MV-4-11 (cell line): ENCODE results near the gene VWF.
"Not testable (repeated sequence)": the region's sequence is repeated elsewhere in the genome, so short reads cannot be mapped to it uniquely, and the experiment has no call there.

ENCODE experiments used
- DNase-seq: peaks from one replicate; lab custom pipeline; 2025; lab: John Stamatoyannopoulos, UW

The VWF gene

GRCh38 chr12:6104027-6104426 lies 20.4 kb downstream of the VWF start:
- peak; percentile 9 for DNase-seq

GRCh38 chr12:6102021-6102420 lies 22.4 kb downstream of the VWF start:
- DNase-seq: not testable (repeated sequence)

- DNase-seq: no peak
These were observed 25.2 kb downstream of the VWF start for GRCh38 chr12:6099316-6099715.

GRCh38 chr12:6097411-6097810 lies 27.1 kb downstream of the VWF start:
- no peak for DNase-seq

- DNase-seq: peak; percentile 22
These were observed 27.9 kb downstream of the VWF start for GRCh38 chr12:6096527-6096926.

GRCh38 chr12:6095269-6095668 lies 29.2 kb downstream of the VWF start:
- no peak for DNase-seq

- no peak for DNase-seq
These were observed 30.7 kb downstream of the VWF start for GRCh38 chr12:6093764-6094163.

GRCh38 chr12:6092784-6093722 lies 31.4 kb downstream of the VWF start:
- DNase-seq: peak; percentile 77

- peak; percentile 81 for DNase-seq
These were observed 32.5 kb downstream of the VWF start for GRCh38 chr12:6091786-6092566.

- DNase-seq: no peak
These were observed 33.7 kb downstream of the VWF start for GRCh38 chr12:6090803-6091202.

- DNase-seq: peak; percentile 9
These were observed 35.3 kb downstream of the VWF start for GRCh38 chr12:6088921-6089747.

- no peak for DNase-seq
These were observed 38.2 kb downstream of the VWF start for GRCh38 chr12:6086316-6086715.

GRCh38 chr12:6085841-6086240 lies 38.6 kb downstream of the VWF start:
- no peak for DNase-seq

- DNase-seq: no peak
These were observed 39.5 kb downstream of the VWF start for GRCh38 chr12:6084969-6085450.

GRCh38 chr12:6084261-6084968 lies 40.1 kb downstream of the VWF start:
- no peak for DNase-seq

- peak; percentile 22 for DNase-seq
These were observed 40.9 kb downstream of the VWF start for GRCh38 chr12:6083601-6084000.

GRCh38 chr12:6082613-6083012 lies 41.9 kb downstream of the VWF start:
- peak; percentile 42 for DNase-seq

- DNase-seq: no peak
These were observed 44.1 kb downstream of the VWF start for GRCh38 chr12:6080149-6081045.

GRCh38 chr12:6078398-6079096 lies 45.9 kb downstream of the VWF start:
- DNase-seq: peak; percentile 9

- no peak for DNase-seq
These were observed 46.8 kb downstream of the VWF start for GRCh38 chr12:6077692-6078083.
